Right atrium auricular region (tissue), 2 donors: Measurements from ENCODE around the gene DUSP28. TPM values are rescaled to one million over a fixed set of nuclear protein-coding genes. Genes with fewer than 3 reads are reported as not detected.

ENCODE experiments used
- DNase-seq: peaks from one replicate; pipeline ENCODE4 v3.0.0-alpha.2; 2019; ENCODE audit warnings: low spot score
- H3K27ac ChIP-seq, 2 donors: fragments of 200-600 bp; sonication (generic); 1 replicate in 1 of 2; 2 replicates in 1 of 2; pipeline ENCODE4 v1.5.1; 2016 to 2019
- H3K27me3 ChIP-seq, 2 donors: fragments of 200-600 bp; sonication (generic); one replicate each; pipeline versions ENCODE4 v1.5.1 to v1.6.0; 2017 to 2019
- H3K36me3 ChIP-seq: fragments of 200-600 bp; sonication (generic); one replicate; pipeline ENCODE4 v1.5.1; 2016
- H3K4me1 ChIP-seq, 2 donors: fragments of 200-600 bp; sonication (generic); one replicate each; pipeline versions ENCODE4 v1.5.1 to v1.6.0; 2017 to 2019
- H3K4me3 ChIP-seq, 2 donors: fragments of 200-600 bp; sonication (generic); 1 replicate in 1 of 2; 2 replicates in 1 of 2; pipeline ENCODE4 v1.5.1; 2017 to 2019; ENCODE audit warnings: mild to moderate bottlenecking in 1 of 2, moderate library complexity in 1 of 2
- H3K9me3 ChIP-seq, 2 donors: fragments of 200-600 bp; sonication (generic); one replicate each; pipeline ENCODE4 v1.5.1; 2019
- CTCF ChIP-seq, 2 donors: fragments of 200-600 bp; sonication (generic); IDR thresholded peaks; one replicate each; pipeline ENCODE4 v1.5.1; 2019; ENCODE audit warnings: antibody characterized with exemption in 2 of 2
- total RNA-seq, 2 donors: library from RNA; depleted of rRNA; stranded (reverse); fragments of >200 nt; gene quantifications; one replicate each; pipeline ENCODE4 v1.1.0, GENCODE V29; 2016

The DUSP28 gene
- total RNA-seq, 2 donors from 2014 or later: 12.0 to 17.5 TPM

GRCh38 chr2:240575101-240575965 is 15.2 kb downstream of the DUSP28 start:
- Histone ChIP-seq H3K27ac (no peak overlapping the region), H3K36me3 (peaks cover 44% of the 10 kb centered on the region), H3K27me3 (no peaks in the 10 kb centered on the region), H3K4me3 (no peak overlapping the region), H3K4me1 (peaks cover 0 to 24% of the 10 kb centered on the region in 2 donors), H3K9me3 (no peaks in the 10 kb centered on the region)
- no peak for TF ChIP-seq CTCF (IDR thresholded peaks at IDR 0.05)
- no peak for DNase-seq

GRCh38 chr2:240576036-240576435 is 15.9 kb downstream of the DUSP28 start:
- Histone ChIP-seq H3K27ac (no peak overlapping the region), H3K36me3 (peaks cover 44% of the 10 kb centered on the region), H3K27me3 (no peaks in the 10 kb centered on the region), H3K9me3 (no peaks in the 10 kb centered on the region), H3K4me1 (peaks cover 0 to 21% of the 10 kb centered on the region in 2 donors), H3K4me3 (no peak overlapping the region)
- no peak for DNase-seq
- no peak for TF ChIP-seq CTCF (IDR thresholded peaks at IDR 0.05)

- DNase-seq: no peak
Measured at GRCh38 chr2:240576436-240577205, 16.5 kb downstream of the DUSP28 start.

GRCh38 chr2:240577281-240578109 is 17.3 kb downstream of the DUSP28 start:
- H3K4me3 ChIP-seq: no peak overlapping the region
- no peak for DNase-seq

More at GRCh38 chr2:240576436-240577205, 16.5 kb downstream of the DUSP28 start:
- TF ChIP-seq CTCF (IDR thresholded peaks at IDR 0.05): no peak
- Histone ChIP-seq H3K36me3 (peaks cover 44% of the 10 kb centered on the region), H3K9me3 (no peaks in the 10 kb centered on the region), H3K27ac (no peak overlapping the region), H3K27me3 (no peaks in the 10 kb centered on the region), H3K4me3 (no peak overlapping the region), H3K4me1 (peaks cover 0 to 20% of the 10 kb centered on the region in 2 donors)

More at GRCh38 chr2:240577281-240578109, 17.3 kb downstream of the DUSP28 start:
- H3K9me3 ChIP-seq: no peaks in the 10 kb centered on the region
- no peaks in the 10 kb centered on the region for H3K27me3 ChIP-seq
- H3K27ac ChIP-seq: no peak overlapping the region
- peaks cover 42% of the 10 kb centered on the region for H3K36me3 ChIP-seq
- H3K4me1 ChIP-seq: peaks cover 0 to 20% of the 10 kb centered on the region in 2 donors
- no peak for TF ChIP-seq CTCF (IDR thresholded peaks at IDR 0.05)
